Skeletal muscle satellite cell (primary cell): ENCODE data around the gene TAOK1.

Source experiments
- H3K27me3 ChIP-seq: 2 replicates; pipeline ENCODE4 v1.7.0; 2013; ENCODE audit warnings: low read length; ENCODE audit not compliant: control insufficient read depth, insufficient read depth
- H3K36me3 ChIP-seq: 2 replicates; pipeline ENCODE4 v1.7.0; 2013; ENCODE audit warnings: mild to moderate bottlenecking, control low read depth, low read length; ENCODE audit not compliant: insufficient read depth
- H3K4me1 ChIP-seq: 2 replicates; pipeline ENCODE4 v1.7.0; 2013; ENCODE audit warnings: low read length; ENCODE audit not compliant: control insufficient read depth, insufficient read depth
- H3K4me2 ChIP-seq: 2 replicates; pipeline ENCODE4 v1.7.0; 2013; ENCODE audit warnings: mild to moderate bottlenecking, low read length
- H3K4me3 ChIP-seq: 2 replicates; pipeline ENCODE4 v1.7.0; 2013; ENCODE audit warnings: low read length
- H3K9ac ChIP-seq: 2 replicates; pipeline ENCODE4 v1.7.0; 2013; ENCODE audit warnings: mild to moderate bottlenecking, low read depth, low read length, moderate library complexity
- H3K9me3 ChIP-seq: replicated peaks from 2 replicates; pipeline ENCODE4 v1.7.0; 2013; ENCODE audit warnings: mild to moderate bottlenecking, control low read depth, low read length

The TAOK1 gene

GRCh38 chr17:29409963-29410362 is 19.8 kb downstream of the TAOK1 start:
- Histone ChIP-seq H3K9me3 (no peaks in the 10 kb centered on the region), H3K27me3 (no peaks in the 10 kb centered on the region), H3K36me3 (peaks cover 10% of the 10 kb centered on the region), H3K4me2 (no peak overlapping the region), H3K4me1 (peaks cover 16% of the 10 kb centered on the region), H3K9ac (no peak overlapping the region), H3K4me3 (no peak overlapping the region)

GRCh38 chr17:29412780-29413565 is 22.8 kb downstream of the TAOK1 start:
- Histone ChIP-seq H3K9ac (no peak overlapping the region), H3K9me3 (no peaks in the 10 kb centered on the region), H3K4me2 (peak overlapping the region; percentile 38), H3K4me3 (no peak overlapping the region), H3K36me3 (no peaks in the 10 kb centered on the region), H3K4me1 (peaks cover 16% of the 10 kb centered on the region), H3K27me3 (no peaks in the 10 kb centered on the region)

- Histone ChIP-seq H3K36me3 (peaks cover 11% of the 10 kb centered on the region), H3K4me2 (no peak overlapping the region), H3K27me3 (no peaks in the 10 kb centered on the region)
Measured at GRCh38 chr17:29420128-29420527, 30.0 kb downstream of the TAOK1 start.

GRCh38 chr17:29430275-29430674 is 40.1 kb downstream of the TAOK1 start:
- H3K4me1 ChIP-seq, result peaks cover 6% of the 10 kb centered on the region
- H3K4me2 ChIP-seq, result no peak overlapping the region
- H3K9me3 ChIP-seq, result no peaks in the 10 kb centered on the region
- no peak overlapping the region for H3K4me3 ChIP-seq
- H3K36me3 ChIP-seq, result no peaks in the 10 kb centered on the region
- no peak overlapping the region for H3K9ac ChIP-seq
- no peaks in the 10 kb centered on the region for H3K27me3 ChIP-seq

More at GRCh38 chr17:29420128-29420527, 30.0 kb downstream of the TAOK1 start:
- Histone ChIP-seq H3K9me3 (no peaks in the 10 kb centered on the region), H3K4me3 (no peak overlapping the region), H3K4me1 (no peaks in the 10 kb centered on the region), H3K9ac (no peak overlapping the region)

GRCh38 chr17:29433541-29433940 is 43.4 kb downstream of the TAOK1 start:
- Histone ChIP-seq H3K4me1 (peaks cover 6% of the 10 kb centered on the region), H3K4me2 (peak overlapping the region; percentile 56), H3K9me3 (no peaks in the 10 kb centered on the region), H3K27me3 (no peaks in the 10 kb centered on the region), H3K4me3 (no peak overlapping the region), H3K36me3 (no peaks in the 10 kb centered on the region), H3K9ac (peak overlapping the region; percentile 20)

GRCh38 chr17:29434550-29434949 is 44.4 kb downstream of the TAOK1 start:
- Histone ChIP-seq H3K36me3 (no peaks in the 10 kb centered on the region), H3K9me3 (no peaks in the 10 kb centered on the region), H3K27me3 (no peaks in the 10 kb centered on the region), H3K4me1 (peaks cover 6% of the 10 kb centered on the region), H3K4me2 (no peak overlapping the region), H3K4me3 (no peak overlapping the region), H3K9ac (no peak overlapping the region)

- peaks cover 10% of the 10 kb centered on the region for H3K36me3 ChIP-seq
- H3K4me1 ChIP-seq, result peaks cover 24% of the 10 kb centered on the region
- H3K4me3 ChIP-seq, result no peak overlapping the region
- H3K9ac ChIP-seq, result no peak overlapping the region
- no peaks in the 10 kb centered on the region for H3K9me3 ChIP-seq
- no peak overlapping the region for H3K4me2 ChIP-seq
- no peaks in the 10 kb centered on the region for H3K27me3 ChIP-seq
Measured at GRCh38 chr17:29442451-29442850, 52.3 kb downstream of the TAOK1 start.

GRCh38 chr17:29443041-29443739 is 53.0 kb downstream of the TAOK1 start:
- H3K4me1 ChIP-seq, result peaks cover 24% of the 10 kb centered on the region
- no peak overlapping the region for H3K4me3 ChIP-seq
- peaks cover 10% of the 10 kb centered on the region for H3K36me3 ChIP-seq
- no peak overlapping the region for H3K4me2 ChIP-seq
- H3K9me3 ChIP-seq, result no peaks in the 10 kb centered on the region
- no peaks in the 10 kb centered on the region for H3K27me3 ChIP-seq
- no peak overlapping the region for H3K9ac ChIP-seq

GRCh38 chr17:29444589-29444988 is 54.4 kb downstream of the TAOK1 start:
- peaks cover 24% of the 10 kb centered on the region for H3K4me1 ChIP-seq
- no peak overlapping the region for H3K4me3 ChIP-seq
- H3K36me3 ChIP-seq, result peaks cover 10% of the 10 kb centered on the region
- no peak overlapping the region for H3K9ac ChIP-seq
- peak overlapping the region; percentile 40 for H3K4me2 ChIP-seq
- H3K27me3 ChIP-seq, result no peaks in the 10 kb centered on the region
- no peaks in the 10 kb centered on the region for H3K9me3 ChIP-seq

- H3K9ac ChIP-seq, result no peak overlapping the region
- H3K9me3 ChIP-seq, result no peaks in the 10 kb centered on the region
- no peaks in the 10 kb centered on the region for H3K27me3 ChIP-seq
- no peak overlapping the region for H3K4me2 ChIP-seq
- H3K4me3 ChIP-seq, result no peak overlapping the region
- peaks cover 24% of the 10 kb centered on the region for H3K4me1 ChIP-seq
- peaks cover 10% of the 10 kb centered on the region for H3K36me3 ChIP-seq
Measured at GRCh38 chr17:29445844-29446243, 55.7 kb downstream of the TAOK1 start.

GRCh38 chr17:29449865-29450671 is 59.9 kb downstream of the TAOK1 start:
- H3K9ac ChIP-seq, result no peak overlapping the region
- no peaks in the 10 kb centered on the region for H3K9me3 ChIP-seq
- no peak overlapping the region for H3K4me2 ChIP-seq
- no peak overlapping the region for H3K4me3 ChIP-seq
- peaks cover 24% of the 10 kb centered on the region for H3K36me3 ChIP-seq
- peaks cover 13% of the 10 kb centered on the region for H3K4me1 ChIP-seq
- no peaks in the 10 kb centered on the region for H3K27me3 ChIP-seq
